SJSA1 (cell line): ENCODE results near the gene CEP83. TPM values are rescaled to one million over a fixed set of nuclear protein-coding genes. Genes with fewer than 3 reads are reported as not detected.

Experiments
- DNase-seq, 2 experiments: peaks; one replicate each; pipeline ENCODE4 v3.0.0-alpha.2; 2015 to 2020; ENCODE audit warnings: low spot score in 2 of 2, low read depth in 1 of 2
- H3K27ac ChIP-seq: fragments of 250-450 bp; sonication (Bioruptor Pico); 2 replicates; pipeline ENCODE4 v1.5.1; 2020; ENCODE audit warnings: mild to moderate bottlenecking, moderate library complexity
- H3K27me3 ChIP-seq: fragments of 250-450 bp; sonication (Bioruptor Pico); replicated peaks from 2 replicates; pipeline ENCODE4 v1.5.1; 2020; ENCODE audit warnings: mild to moderate bottlenecking, moderate library complexity
- H3K36me3 ChIP-seq: fragments of 250-450 bp; sonication (Bioruptor Pico); 2 replicates; pipeline ENCODE4 v1.5.1; 2020; ENCODE audit warnings: mild to moderate bottlenecking
- H3K4me1 ChIP-seq: fragments of 250-450 bp; sonication (Bioruptor Pico); replicated peaks from 2 replicates; pipeline ENCODE4 v1.6.1; 2021; ENCODE audit warnings: mild to moderate bottlenecking
- H3K4me3 ChIP-seq: fragments of 250-450 bp; sonication (Bioruptor Pico); 2 replicates; pipeline ENCODE4 v1.5.1; 2020; ENCODE audit warnings: mild to moderate bottlenecking
- H3K9me3 ChIP-seq: fragments of 250-450 bp; sonication (Bioruptor Pico); replicated peaks from 2 replicates; pipeline ENCODE4 v1.5.1; 2020; ENCODE audit warnings: mild to moderate bottlenecking
- total RNA-seq: library from RNA; depleted of rRNA; stranded (reverse); fragments of >200 nt; shearing (Covaris generic); gene quantifications from 2 replicates; pipeline ENCODE4 v1.2.3, GENCODE V29; 2014

Gene CEP83
- total RNA-seq, 1 experiment from 2014 or later = 15.7 TPM

- Histone ChIP-seq H3K27me3 (no peaks in the 10 kb centered on the region), H3K4me3 (no peak overlapping the region), H3K4me1 (no peaks in the 10 kb centered on the region), H3K36me3 (peaks cover 11% of the 10 kb centered on the region; the same call in 1 of the 2 replicates), H3K27ac (no peak overlapping the region), H3K9me3 (peaks cover 5% of the 10 kb centered on the region; the same call in 1 of the 2 replicates)
- DNase-seq = no peak
Measured at GRCh38 chr12:94384030-94384429, 75.6 kb downstream of the CEP83 start.

- Histone ChIP-seq H3K4me3 (no peak overlapping the region), H3K36me3 (peaks cover 8% of the 10 kb centered on the region; the same call in 1 of the 2 replicates), H3K4me1 (no peaks in the 10 kb centered on the region), H3K27ac (no peak overlapping the region), H3K9me3 (peaks cover 5% of the 10 kb centered on the region; the same call in 1 of the 2 replicates), H3K27me3 (no peaks in the 10 kb centered on the region)
- DNase-seq = no peak
Measured at GRCh38 chr12:94380507-94380906, 79.2 kb downstream of the CEP83 start.

GRCh38 chr12:94379479-94380113 is 80.1 kb downstream of the CEP83 start:
- Histone ChIP-seq H3K4me3 (no peak overlapping the region), H3K27ac (no peak overlapping the region), H3K27me3 (no peaks in the 10 kb centered on the region), H3K4me1 (no peaks in the 10 kb centered on the region), H3K9me3 (peaks cover under 1% of the 10 kb centered on the region; the same call in 1 of the 2 replicates), H3K36me3 (peaks cover 6% of the 10 kb centered on the region; the same call in 1 of the 2 replicates)
- DNase-seq = no peak

- Histone ChIP-seq H3K36me3 (no peaks in the 10 kb centered on the region), H3K27ac (no peak overlapping the region), H3K27me3 (no peaks in the 10 kb centered on the region), H3K9me3 (no peaks in the 10 kb centered on the region), H3K4me3 (no peak overlapping the region), H3K4me1 (no peaks in the 10 kb centered on the region)
- no peak for DNase-seq
Measured at GRCh38 chr12:94377599-94377998, 82.1 kb downstream of the CEP83 start.

DNA sequence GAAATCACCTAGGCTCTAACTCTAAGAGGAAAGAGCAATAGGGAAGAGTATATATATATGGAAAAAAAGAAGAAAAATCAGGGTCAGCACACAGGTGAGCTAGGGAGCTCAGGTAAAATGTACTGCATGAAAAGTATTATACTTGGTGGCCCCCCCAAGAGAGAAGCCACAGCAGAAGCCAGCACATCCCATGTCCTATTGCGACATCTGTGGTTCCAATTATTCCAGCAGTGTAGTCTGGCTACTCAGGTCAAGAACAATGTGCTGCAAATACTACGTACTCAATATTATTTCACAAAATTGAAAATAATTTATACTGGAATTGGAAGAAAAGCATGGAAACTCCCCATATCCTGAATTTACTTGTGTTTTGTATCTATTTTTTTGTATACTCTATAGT is 85.5 kb downstream of the CEP83 start:
- no peaks in the 10 kb centered on the region for H3K27me3 ChIP-seq
- no peak overlapping the region for H3K4me3 ChIP-seq
- H3K27ac ChIP-seq = no peak overlapping the region
- H3K36me3 ChIP-seq = no peaks in the 10 kb centered on the region
- no peaks in the 10 kb centered on the region for H3K4me1 ChIP-seq
- no peaks in the 10 kb centered on the region for H3K9me3 ChIP-seq
- DNase-seq = no peak

DNA sequence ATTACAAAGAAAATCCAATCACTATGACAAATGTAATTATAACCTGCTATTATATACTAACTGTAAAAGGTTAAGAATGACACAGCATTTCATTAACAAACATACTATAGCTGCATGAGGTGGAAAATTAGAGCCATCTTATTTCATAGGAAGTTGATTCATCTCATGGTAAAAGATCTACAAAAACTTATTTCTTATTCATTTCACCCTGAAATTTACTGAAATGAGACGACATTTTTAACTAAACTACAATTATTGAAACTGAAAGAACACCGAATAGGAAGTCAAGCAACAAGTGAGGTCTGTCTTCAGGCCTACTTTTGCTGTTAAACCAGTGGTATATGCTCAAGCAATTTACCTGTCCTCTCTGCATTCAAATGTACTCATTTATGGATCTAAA is 87.2 kb downstream of the CEP83 start:
- no peak overlapping the region for H3K27ac ChIP-seq
- H3K36me3 ChIP-seq = no peaks in the 10 kb centered on the region
- no peaks in the 10 kb centered on the region for H3K27me3 ChIP-seq
- H3K4me3 ChIP-seq = no peak overlapping the region
- DNase-seq = no peak
- no peaks in the 10 kb centered on the region for H3K4me1 ChIP-seq
- no peaks in the 10 kb centered on the region for H3K9me3 ChIP-seq

DNA sequence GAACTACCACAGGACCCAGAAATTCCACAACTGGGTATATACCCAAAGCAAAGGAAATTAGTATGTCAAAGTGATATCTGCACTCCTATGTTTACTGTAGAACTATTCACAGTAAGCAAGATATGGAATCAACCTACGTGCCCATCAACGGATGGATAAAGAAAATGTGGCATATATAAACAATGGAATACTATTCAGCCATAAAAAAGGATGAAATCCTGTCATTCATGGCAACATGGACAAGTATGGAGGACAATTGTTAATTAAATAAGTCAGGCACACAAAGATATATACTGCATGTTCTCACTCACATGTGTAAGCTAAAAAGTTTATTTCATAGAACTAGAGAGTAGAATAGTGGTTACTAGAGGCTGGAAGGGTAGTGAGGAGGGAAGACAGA is 97.0 kb downstream of the CEP83 start:
- Histone ChIP-seq H3K9me3 (0 out of 2 replicates have a peak, but pooled peaks cover 4% of the 10 kb centered on the region), H3K36me3 (no peaks in the 10 kb centered on the region), H3K27ac (no peak overlapping the region), H3K4me1 (no peaks in the 10 kb centered on the region), H3K27me3 (no peaks in the 10 kb centered on the region), H3K4me3 (no peak overlapping the region)
- DNase-seq = no peak

DNA sequence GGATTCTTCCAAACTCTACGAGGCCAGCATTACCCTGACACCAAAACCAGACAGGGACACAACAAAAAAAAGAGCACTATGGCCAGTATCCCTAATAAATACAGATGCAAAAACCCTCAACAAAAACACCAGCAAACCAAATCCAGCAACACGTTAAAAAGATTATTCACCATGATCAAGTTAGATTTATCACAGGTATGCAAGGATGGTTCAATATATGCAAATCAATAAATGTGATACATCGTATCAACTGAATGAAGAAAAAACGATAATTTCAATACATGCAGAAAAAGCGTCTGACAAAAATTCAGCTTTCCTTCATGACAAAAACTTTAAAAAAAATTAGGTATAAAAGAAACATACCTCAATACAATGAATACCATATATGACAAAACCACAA is 99.9 kb downstream of the CEP83 start:
- no peak for DNase-seq
- no peak overlapping the region for H3K27ac ChIP-seq
- 0 out of 2 replicates have a peak, but pooled peaks cover 4% of the 10 kb centered on the region for H3K9me3 ChIP-seq
- no peaks in the 10 kb centered on the region for H3K4me1 ChIP-seq
- H3K4me3 ChIP-seq = no peak overlapping the region
- H3K27me3 ChIP-seq = no peaks in the 10 kb centered on the region
- no peaks in the 10 kb centered on the region for H3K36me3 ChIP-seq

- Histone ChIP-seq H3K27ac (no peak overlapping the region), H3K9me3 (no peaks in the 10 kb centered on the region; the same call in 1 of the 2 replicates), H3K27me3 (no peaks in the 10 kb centered on the region), H3K36me3 (no peaks in the 10 kb centered on the region), H3K4me1 (no peaks in the 10 kb centered on the region), H3K4me3 (no peak overlapping the region)
- no peak for DNase-seq
Measured at GRCh38 chr12:94353130-94353529, 106.5 kb downstream of the CEP83 start.

GRCh38 chr12:94340573-94340972 is 119.1 kb downstream of the CEP83 start:
- Histone ChIP-seq H3K4me3 (no peak overlapping the region), H3K27ac (no peak overlapping the region), H3K4me1 (no peaks in the 10 kb centered on the region), H3K27me3 (no peaks in the 10 kb centered on the region), H3K36me3 (0 out of 2 replicates have a peak, but pooled peaks cover 2% of the 10 kb centered on the region), H3K9me3 (no peaks in the 10 kb centered on the region)
- no peak for DNase-seq

GRCh38 chr12:94338006-94338794 is 121.5 kb downstream of the CEP83 start:
- H3K27ac ChIP-seq = no peak overlapping the region
- H3K9me3 ChIP-seq = no peaks in the 10 kb centered on the region
- H3K4me1 ChIP-seq = no peaks in the 10 kb centered on the region
- no peaks in the 10 kb centered on the region for H3K27me3 ChIP-seq
- no peak for DNase-seq
- H3K36me3 ChIP-seq = no peaks in the 10 kb centered on the region
- H3K4me3 ChIP-seq = no peak overlapping the region

DNA sequence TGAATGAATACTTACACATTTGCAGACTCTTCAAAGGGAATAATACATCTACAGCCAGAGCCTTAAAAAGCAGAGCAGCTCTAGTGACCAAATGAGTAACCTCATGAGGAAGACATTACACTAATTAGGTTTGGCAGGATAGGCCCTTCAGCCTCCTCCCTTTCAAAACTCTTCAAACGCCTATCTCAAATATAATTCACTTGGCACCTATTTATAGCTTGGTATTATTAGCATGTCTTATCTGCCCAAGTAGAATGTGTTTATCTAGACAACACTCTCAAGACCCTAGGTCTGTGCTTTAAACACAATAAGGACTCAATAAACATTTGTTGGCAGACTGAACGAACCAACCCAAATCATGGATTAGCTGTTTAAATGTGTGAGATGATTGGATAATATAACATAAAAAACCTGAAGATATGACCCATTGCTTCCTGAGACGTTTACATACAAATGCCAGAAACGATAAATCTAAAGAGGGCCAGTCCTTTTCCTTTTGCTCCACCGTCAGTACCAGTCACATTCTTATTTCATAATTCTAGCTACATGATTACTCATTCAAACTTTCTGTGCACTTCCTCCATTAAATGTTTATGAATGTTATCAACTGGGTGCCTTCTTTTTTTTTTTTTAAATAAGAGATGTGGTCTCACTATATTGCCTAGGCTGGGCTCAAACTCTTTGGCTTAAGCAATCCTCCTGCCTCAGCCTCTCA is 123.3 kb downstream of the CEP83 start:
- H3K4me1 ChIP-seq = no peaks in the 10 kb centered on the region
- no peak overlapping the region for H3K4me3 ChIP-seq
- H3K9me3 ChIP-seq = no peaks in the 10 kb centered on the region
- no peak overlapping the region for H3K27ac ChIP-seq
- no peaks in the 10 kb centered on the region for H3K36me3 ChIP-seq
- H3K27me3 ChIP-seq = no peaks in the 10 kb centered on the region
- DNase-seq = no peak

DNA sequence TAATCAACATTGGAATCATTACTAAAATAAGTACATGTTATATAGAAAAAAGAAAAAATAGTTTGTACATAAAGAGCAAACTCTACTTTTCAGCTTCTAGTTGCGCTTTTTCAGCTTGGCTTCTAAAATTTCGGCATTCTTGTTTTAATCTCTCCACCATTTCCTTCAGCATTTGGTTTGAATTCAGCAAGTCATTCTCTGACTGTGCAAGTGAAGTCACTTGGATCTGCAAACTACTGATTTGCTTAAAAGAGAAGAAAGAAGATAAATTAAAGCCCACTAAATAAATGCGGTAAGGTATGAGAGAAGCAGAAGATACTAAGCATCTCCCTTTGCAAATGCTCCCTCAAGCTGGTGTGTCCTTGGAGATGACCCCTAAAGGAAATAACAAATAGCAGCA is 126.3 kb downstream of the CEP83 start:
- Histone ChIP-seq H3K36me3 (no peaks in the 10 kb centered on the region), H3K4me3 (no peak overlapping the region), H3K27ac (no peak overlapping the region), H3K9me3 (no peaks in the 10 kb centered on the region), H3K27me3 (no peaks in the 10 kb centered on the region), H3K4me1 (no peaks in the 10 kb centered on the region)
- DNase-seq = no peak

GRCh38 chr12:94329366-94329765 is 130.3 kb downstream of the CEP83 start:
- Histone ChIP-seq H3K27ac (no peak overlapping the region), H3K9me3 (no peaks in the 10 kb centered on the region), H3K36me3 (no peaks in the 10 kb centered on the region), H3K27me3 (no peaks in the 10 kb centered on the region), H3K4me3 (no peak overlapping the region), H3K4me1 (no peaks in the 10 kb centered on the region; the same call in 1 of the 2 replicates)
- no peak for DNase-seq
